Hepatocyte (in vitro differentiated cells): Measurements from ENCODE around the gene GAGE12F.
"Not testable (repeated sequence)": the region's sequence is repeated elsewhere in the genome, so short reads cannot be mapped to it uniquely, and the experiment has no call there.

Source experiments
- CTCF ChIP-seq: fragments of 200-600 bp; sonication (generic); IDR thresholded peaks from 2 replicates; pipeline ENCODE4 v1.5.1; 2016; ENCODE audit warnings: antibody characterized with exemption, mild to moderate bottlenecking; ENCODE audit not compliant: poor library complexity
- EZH2 ChIP-seq: fragments of 200-600 bp; sonication (generic); IDR thresholded peaks from 2 replicates; pipeline ENCODE4 v1.6.1; 2016; ENCODE audit warnings: antibody characterized with exemption, mild to moderate bottlenecking, borderline replicate concordance

GRCh38 chrX:49568728-49569127 is 8.1 kb downstream of the GAGE12F start:
- TF ChIP-seq CTCF, EZH2: not testable (repeated sequence)
